DOHH2 (cell line): ENCODE measurements around the gene PANK3.

Experiments
- H3F3A ChIP-seq: fragments of 200-600 bp; sonication (generic), shearing (Covaris generic); 2 replicates; pipeline ENCODE4 v1.6.0; 2016; ENCODE audit warnings: antibody characterized with exemption, mild to moderate bottlenecking; ENCODE audit not compliant: control insufficient read depth, insufficient read depth
- H3K27ac ChIP-seq: fragments of 200-600 bp; sonication (generic); 2 replicates; pipeline ENCODE4 v1.5.1; 2014; ENCODE audit warnings: low read depth, mild to moderate bottlenecking, low read length, moderate library complexity
- H3K27me3 ChIP-seq: fragments of 200-600 bp; sonication (generic); 2 replicates; pipeline ENCODE4 v1.6.1; 2014; ENCODE audit warnings: mild to moderate bottlenecking, low read length, mixed read lengths; ENCODE audit not compliant: control insufficient read depth
- H3K36me3 ChIP-seq: fragments of 200-600 bp; sonication (generic); 2 replicates; pipeline ENCODE4 v1.6.1; 2014; ENCODE audit warnings: mild to moderate bottlenecking, low read length, moderate library complexity, mixed read lengths; ENCODE audit not compliant: control insufficient read depth
- H3K4me1 ChIP-seq: fragments of 200-600 bp; sonication (generic); 2 replicates; pipeline ENCODE4 v1.6.1; 2014; ENCODE audit warnings: mild to moderate bottlenecking, low read length, mixed read lengths; ENCODE audit not compliant: control insufficient read depth
- H3K4me2 ChIP-seq: fragments of 200-600 bp; sonication (generic); 2 replicates; pipeline ENCODE4 v1.6.0; 2014; ENCODE audit warnings: mild to moderate bottlenecking, low read length, moderate library complexity
- H3K4me3 ChIP-seq: fragments of 200-600 bp; sonication (generic); 2 replicates; pipeline ENCODE4 v1.5.1; 2014; ENCODE audit warnings: mild to moderate bottlenecking, low read length, mixed read lengths
- H3K79me2 ChIP-seq: fragments of 200-600 bp; sonication (generic); 2 replicates; pipeline ENCODE4 v1.6.1; 2014; ENCODE audit warnings: mild to moderate bottlenecking, low read length, mixed read lengths; ENCODE audit not compliant: control insufficient read depth
- H3K9me2 ChIP-seq: fragments of 200-600 bp; sonication (generic); replicated peaks from 2 replicates; pipeline ENCODE4 v1.6.1; 2014; ENCODE audit warnings: mild to moderate bottlenecking, low read length, mixed read lengths; ENCODE audit not compliant: control insufficient read depth
- H3K9me3 ChIP-seq: fragments of 200-600 bp; sonication (generic); 2 replicates; pipeline ENCODE4 v1.6.1; 2014; ENCODE audit warnings: antibody characterized with exemption, low read length, mixed read lengths; ENCODE audit not compliant: control insufficient read depth, insufficient read depth
- H4K20me1 ChIP-seq: fragments of 200-600 bp; sonication (generic); 2 replicates; pipeline ENCODE4 v1.6.0; 2014; ENCODE audit warnings: low read depth, mild to moderate bottlenecking, antibody characterized with exemption, low read length, moderate library complexity; ENCODE audit not compliant: control insufficient read depth, insufficient read depth
- EZH2phosphoT487 ChIP-seq: fragments of 200-600 bp; sonication (generic); IDR thresholded peaks from 2 replicates; pipeline ENCODE4 v1.6.1; 2017; ENCODE audit warnings: borderline replicate concordance, mild to moderate bottlenecking, antibody characterized with exemption, low read length, moderate library complexity, mixed read lengths
- TF ChIP-seq, protein P1 (sequence below): fragments of 200-600 bp; sonication (generic); IDR thresholded peaks from one replicate; pipeline ENCODE4 v1.5.1; 2014; ENCODE audit warnings: antibody characterized with exemption, mild to moderate bottlenecking, low read depth, low read length; ENCODE audit not compliant: poor library complexity, severe bottlenecking

Gene PANK3

GRCh38 chr5:168528521-168529373, 50.4 kb downstream of the PANK3 start, which contains the start of gene FBLL1:
TSS of gene FBLL1 (plus strand) at chr5:168529305. CDS start at chr5:168529505, 200 bp downstream.
- Histone ChIP-seq H3F3A (no peaks in the 10 kb centered on the region), H3K9me2 (no peaks in the 10 kb centered on the region), H4K20me1 (no peaks in the 10 kb centered on the region), H3K4me2 (no peak within 1 kb of the TSS), H3K9me3 (no peaks in the 10 kb centered on the region; the same call in 1 of the 2 replicates), H3K4me1 (no peaks in the 10 kb centered on the region), H3K79me2 (no peaks in the 10 kb centered on the region), H3K36me3 (no peaks in the 10 kb centered on the region), H3K4me3 (no peak within 1 kb of the TSS), H3K27me3 (no peaks in the 10 kb centered on the region), H3K27ac (no peak within 1 kb of the TSS)
- no peak for TF ChIP-seq EZH2phosphoT487
- TF ChIP-seq, protein P1, sequence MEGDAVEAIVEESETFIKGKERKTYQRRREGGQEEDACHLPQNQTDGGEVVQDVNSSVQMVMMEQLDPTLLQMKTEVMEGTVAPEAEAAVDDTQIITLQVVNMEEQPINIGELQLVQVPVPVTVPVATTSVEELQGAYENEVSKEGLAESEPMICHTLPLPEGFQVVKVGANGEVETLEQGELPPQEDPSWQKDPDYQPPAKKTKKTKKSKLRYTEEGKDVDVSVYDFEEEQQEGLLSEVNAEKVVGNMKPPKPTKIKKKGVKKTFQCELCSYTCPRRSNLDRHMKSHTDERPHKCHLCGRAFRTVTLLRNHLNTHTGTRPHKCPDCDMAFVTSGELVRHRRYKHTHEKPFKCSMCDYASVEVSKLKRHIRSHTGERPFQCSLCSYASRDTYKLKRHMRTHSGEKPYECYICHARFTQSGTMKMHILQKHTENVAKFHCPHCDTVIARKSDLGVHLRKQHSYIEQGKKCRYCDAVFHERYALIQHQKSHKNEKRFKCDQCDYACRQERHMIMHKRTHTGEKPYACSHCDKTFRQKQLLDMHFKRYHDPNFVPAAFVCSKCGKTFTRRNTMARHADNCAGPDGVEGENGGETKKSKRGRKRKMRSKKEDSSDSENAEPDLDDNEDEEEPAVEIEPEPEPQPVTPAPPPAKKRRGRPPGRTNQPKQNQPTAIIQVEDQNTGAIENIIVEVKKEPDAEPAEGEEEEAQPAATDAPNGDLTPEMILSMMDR: no peak

- no peaks in the 10 kb centered on the region for H3K79me2 ChIP-seq
- no peaks in the 10 kb centered on the region for H4K20me1 ChIP-seq
- no peaks in the 10 kb centered on the region for H3F3A ChIP-seq
- H3K4me1 ChIP-seq: no peaks in the 10 kb centered on the region
- H3K9me3 ChIP-seq: no peaks in the 10 kb centered on the region; the same call in 1 of the 2 replicates
- H3K9me2 ChIP-seq: no peaks in the 10 kb centered on the region
- no peak overlapping the region for H3K4me2 ChIP-seq
- H3K27ac ChIP-seq: no peak overlapping the region
- H3K4me3 ChIP-seq: no peak overlapping the region
- no peak for TF ChIP-seq EZH2phosphoT487
- TF ChIP-seq, protein P1: no peak
- H3K36me3 ChIP-seq: no peaks in the 10 kb centered on the region
- no peaks in the 10 kb centered on the region for H3K27me3 ChIP-seq
These were observed 51.3 kb downstream of the PANK3 start for GRCh38 chr5:168527756-168528295.

- H3K4me3 ChIP-seq: no peak overlapping the region
- no peak overlapping the region for H3K27ac ChIP-seq
- H3K27me3 ChIP-seq: no peaks in the 10 kb centered on the region
- H3K79me2 ChIP-seq: no peaks in the 10 kb centered on the region
- no peaks in the 10 kb centered on the region for H3K36me3 ChIP-seq
- no peak overlapping the region for H3K4me2 ChIP-seq
- H3F3A ChIP-seq: no peaks in the 10 kb centered on the region
- H3K9me2 ChIP-seq: no peaks in the 10 kb centered on the region
- no peak for TF ChIP-seq EZH2phosphoT487
- TF ChIP-seq, protein P1: no peak
- H4K20me1 ChIP-seq: no peaks in the 10 kb centered on the region
- H3K9me3 ChIP-seq: no peaks in the 10 kb centered on the region; the same call in 1 of the 2 replicates
- H3K4me1 ChIP-seq: no peaks in the 10 kb centered on the region
These were observed 53.3 kb downstream of the PANK3 start for GRCh38 chr5:168525856-168526255.
